IMR-90 (cell line): ENCODE results near the gene KIF5C. TPM values are rescaled to one million over a fixed set of nuclear protein-coding genes. Genes with fewer than 3 reads are reported as not detected.

Experiments used
- ATAC-seq: fragments of 200-7000 bp; cut with Tn5 transposase; 2 replicates; pipeline ENCODE4 v1.9.1; 2020; ENCODE audit warnings: low read depth, mild to moderate bottlenecking, moderate library complexity
- BruUV-seq: library from RNA; stranded (reverse); fragments of 400-500 nt; replicated peaks from 2 replicates; lab custom pipeline; 2021; lab: Mats Ljungman, UMichigan
- CTCF ChIA-PET: fragments of 300-600 bp; formaldehyde crosslinking; extraction: SDS; loops from one replicate; lab custom pipeline; 2021; ENCODE audit warnings: antibody characterized with exemption; lab: Yijun Ruan, JAX
- POLR2A ChIA-PET: fragments of 300-600 bp; sonication (Branson Sonifier 250); formaldehyde crosslinking; loops from one replicate; lab custom pipeline; 2022; ENCODE audit warnings: antibody characterized with exemption; ENCODE audit not compliant: unreplicated experiment; lab: Charles Lee
- DNase-seq: peaks from one replicate; pipeline ENCODE4 v3.0.0; 2013
- H2AFZ ChIP-seq: replicated peaks from 2 replicates; pipeline ENCODE3; 2013; ENCODE audit warnings: low read length, mild to moderate bottlenecking; ENCODE audit not compliant: poor library complexity
- H2AK5ac ChIP-seq: 2 replicates; pipeline ENCODE4 v1.6.1; 2013; ENCODE audit warnings: low read depth, low read length, inconsistent platforms
- H2AK9ac ChIP-seq: replicated peaks from 2 replicates; pipeline ENCODE3; 2013; ENCODE audit warnings: mild to moderate bottlenecking, low read depth, low read length, moderate library complexity; ENCODE audit not compliant: poor library complexity
- H2BK120ac ChIP-seq: 2 replicates; pipeline ENCODE4 v1.6.1; 2013; ENCODE audit warnings: low read depth, low read length, inconsistent platforms
- H2BK15ac ChIP-seq: 3 replicates; pipeline ENCODE4 v1.6.1; 2013; ENCODE audit warnings: low read depth, low read length, inconsistent platforms
- H2BK20ac ChIP-seq: 2 replicates; pipeline ENCODE4 v1.6.1; 2013; ENCODE audit warnings: low read depth, mild to moderate bottlenecking, inconsistent platforms, low read length, moderate library complexity
- H2BK5ac ChIP-seq: 2 replicates; pipeline ENCODE4 v1.6.1; 2013; ENCODE audit warnings: mild to moderate bottlenecking, low read depth, low read length, inconsistent platforms; ENCODE audit not compliant: poor library complexity, severe bottlenecking
- H3K14ac ChIP-seq: replicated peaks from 2 replicates; pipeline ENCODE4 v1.6.1; 2013; ENCODE audit warnings: low read depth, low read length, inconsistent platforms
- H3K18ac ChIP-seq: 2 replicates; pipeline ENCODE4 v1.6.1; 2013; ENCODE audit warnings: low read depth, low read length, control low read depth
- H3K23ac ChIP-seq: 2 replicates; pipeline ENCODE4 v1.6.1; 2013; ENCODE audit warnings: low read depth, low read length, inconsistent platforms
- H3K27ac ChIP-seq: 2 replicates; pipeline ENCODE4 v1.5.1; 2013; ENCODE audit warnings: mild to moderate bottlenecking, control low read depth, low read length; ENCODE audit not compliant: insufficient read depth
- H3K27me3 ChIP-seq: 2 replicates; pipeline ENCODE4 v1.6.1; 2013; ENCODE audit warnings: low read length; ENCODE audit not compliant: control insufficient read depth, insufficient read depth
- H3K36me3 ChIP-seq: 2 replicates; pipeline ENCODE4 v1.6.1; 2013; ENCODE audit warnings: low read length, mixed read lengths; ENCODE audit not compliant: control insufficient read depth, insufficient read depth
- H3K4ac ChIP-seq: 2 replicates; pipeline ENCODE4 v1.6.1; 2013; ENCODE audit warnings: low read depth, low read length, inconsistent platforms
- H3K4me1 ChIP-seq: 2 replicates; pipeline ENCODE4 v1.6.1; 2013; ENCODE audit warnings: low read length, mixed read lengths; ENCODE audit not compliant: control insufficient read depth, insufficient read depth
- H3K4me2 ChIP-seq: 2 replicates; pipeline ENCODE4 v1.6.1; 2013; ENCODE audit warnings: low read depth, mild to moderate bottlenecking, control low read depth, low read length, moderate library complexity
- H3K4me3 ChIP-seq: 2 replicates; pipeline ENCODE4 v1.5.1; 2013; ENCODE audit warnings: low read depth, mild to moderate bottlenecking, control low read depth, low read length, moderate library complexity; ENCODE audit not compliant: insufficient read depth
- H3K56ac ChIP-seq: 2 replicates; pipeline ENCODE4 v1.6.1; 2013; ENCODE audit warnings: low read length, inconsistent platforms; ENCODE audit not compliant: insufficient read depth; ENCODE audit errors: extremely low read depth
- H3K79me1 ChIP-seq, 2 experiments: 2 replicates each; pipeline ENCODE4 v1.6.1; 2013; ENCODE audit warnings: low read length in 2 of 2, inconsistent platforms in 1 of 2, low read depth in 1 of 2
- H3K9ac ChIP-seq: 2 replicates; pipeline ENCODE4 v1.6.1; 2013; ENCODE audit warnings: low read depth, low read length, control low read depth
- H3K9me1 ChIP-seq: 2 replicates; pipeline ENCODE4 v1.6.1; 2013; ENCODE audit warnings: low read length, inconsistent platforms; ENCODE audit not compliant: insufficient read depth
- H3K9me3 ChIP-seq: 2 replicates; pipeline ENCODE4 v1.6.1; 2013; ENCODE audit warnings: low read length; ENCODE audit not compliant: control insufficient read depth, insufficient read depth
- H4K20me1 ChIP-seq: 2 replicates; pipeline ENCODE4 v1.6.1; 2013; ENCODE audit warnings: low read length, inconsistent platforms; ENCODE audit not compliant: insufficient read depth
- H4K5ac ChIP-seq: 2 replicates; pipeline ENCODE4 v1.6.1; 2013; ENCODE audit warnings: mild to moderate bottlenecking, low read depth, low read length, control low read depth
- H4K8ac ChIP-seq, 2 experiments: 2 replicates each; pipeline ENCODE4 v1.6.1; 2013; ENCODE audit warnings: low read depth in 2 of 2, low read length in 2 of 2, control low read depth in 1 of 2, inconsistent platforms in 1 of 2
- H4K91ac ChIP-seq: 2 replicates; pipeline ENCODE4 v1.6.1; 2013; ENCODE audit warnings: low read depth, low read length, inconsistent platforms; ENCODE audit not compliant: insufficient read depth
- FOS ChIP-seq: fragments of 150-350 bp; IDR thresholded peaks from 2 replicates; pipeline ENCODE4 v1.6.1; 2016; ENCODE audit warnings: low read depth, low read length
- POLR2A ChIP-seq: IDR thresholded peaks from 2 replicates; pipeline ENCODE4 v1.6.1; 2012; ENCODE audit warnings: mild to moderate bottlenecking, low read depth, low read length
- dilution Hi-C: fragments of 300-500 bp; cut with HindIII; formaldehyde crosslinking; loops from one replicate; pipeline ENCODE4 v1.14.3; 2018; ENCODE audit warnings: low sequenced_read_pairs; ENCODE audit not compliant: unreplicated experiment
- in situ Hi-C: fragments of 300-500 bp; cut with MboI; formaldehyde crosslinking; loops from 3 replicates; pipeline ENCODE4 v1.14.3; 2019; ENCODE audit warnings: low sequenced_read_pairs, inconsistent platforms, mixed read lengths
- intact Hi-C: fragments of 100-400 bp; cut with micrococcal nuclease; formaldehyde crosslinking; loops from 2 replicates; pipeline ENCODE4 v1.10.0; 2022
- polyA plus RNA-seq, 3 experiments: library from polyadenylated mRNA; depleted of rRNA; stranded (reverse); fragments of >200 nt; gene quantifications; 2 replicates each; pipeline ENCODE4 v1.2.3, GENCODE V29; 2012; ENCODE audit warnings: low replicate concordance in 1 of 3
- total RNA-seq: library from RNA; depleted of rRNA; stranded (reverse); fragments of >200 nt; gene quantifications from 2 replicates; pipeline ENCODE4 v1.2.3, GENCODE V29; 2012
- TF ChIP-seq, protein P1 (sequence below): fragments of 150-350 bp; IDR thresholded peaks from 2 replicates; pipeline ENCODE4 v1.6.1; 2017; ENCODE audit warnings: mild to moderate bottlenecking, antibody characterized with exemption, low read length, low read depth

Gene KIF5C
- total and polyA plus RNA-seq, 2 of the 4 experiments (the other 2 are of a cell fraction): 0.10 to 0.18 TPM

- DNase-seq: no peak
- Histone ChIP-seq H2BK120ac (no peak overlapping the region), H2AK9ac (no peak overlapping the region), H3K9me3 (no peaks in the 10 kb centered on the region), H3K27me3 (peaks cover 2% of the 10 kb centered on the region; the same call in 1 of the 2 replicates), H4K20me1 (no peaks in the 10 kb centered on the region), H4K91ac (no peak overlapping the region), H3K4me2 (no peak overlapping the region), H3K4ac (no peak overlapping the region), H4K8ac (no peak overlapping the region), H2BK20ac (no peak overlapping the region), H3K9ac (no peak overlapping the region), H4K5ac (no peak overlapping the region), H2AFZ (no peak overlapping the region), H2BK15ac (no peak overlapping the region), H3K14ac (no peak overlapping the region), H3K27ac (no peak overlapping the region), H3K9me1 (no peaks in the 10 kb centered on the region), H3K4me1 (no peaks in the 10 kb centered on the region), H3K36me3 (no peaks in the 10 kb centered on the region), H2AK5ac (no peak overlapping the region), H3K4me3 (no peak overlapping the region), H3K18ac (no peak overlapping the region), H3K56ac (no peak overlapping the region), H3K23ac (no peak overlapping the region), H2BK5ac (no peak overlapping the region), H3K79me1 (no peaks in the 10 kb centered on the region)
- in situ Hi-C loops (no loop called here), dilution Hi-C loops (no loop called here), intact Hi-C loops (no loop called here)
- POLR2A ChIA-PET: no interaction called here
- no peak for TF ChIP-seq POLR2A
- TF ChIP-seq, protein P1, sequence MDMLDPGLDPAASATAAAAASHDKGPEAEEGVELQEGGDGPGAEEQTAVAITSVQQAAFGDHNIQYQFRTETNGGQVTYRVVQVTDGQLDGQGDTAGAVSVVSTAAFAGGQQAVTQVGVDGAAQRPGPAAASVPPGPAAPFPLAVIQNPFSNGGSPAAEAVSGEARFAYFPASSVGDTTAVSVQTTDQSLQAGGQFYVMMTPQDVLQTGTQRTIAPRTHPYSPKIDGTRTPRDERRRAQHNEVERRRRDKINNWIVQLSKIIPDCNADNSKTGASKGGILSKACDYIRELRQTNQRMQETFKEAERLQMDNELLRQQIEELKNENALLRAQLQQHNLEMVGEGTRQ: no peak
- TF ChIP-seq FOS: no peak
- no peak for ATAC-seq
- CTCF ChIA-PET: interaction anchor here (0.6 kb wide), 1 partner anchor 18 kb away, joined by 4 read pairs; no protein-coding TSS in a partner anchor
- no TSS peak for BruUV-seq
Observed at GRCh38 chr2:148939271-148939670, 64.2 kb downstream of the KIF5C start.
